GM10847 (cell line): Measurements from ENCODE around the gene DLG2.

ENCODE experiments used
- POLR2A ChIP-seq: IDR thresholded peaks from 2 replicates; pipeline ENCODE4 v1.6.1; 2011; ENCODE audit not compliant: insufficient read length; ENCODE audit errors: extremely low read depth

The DLG2 gene

GRCh38 chr11:84297570-84297969, 1329.6 kb downstream of the DLG2 start:
- TF ChIP-seq POLR2A, result no peak

DNA sequence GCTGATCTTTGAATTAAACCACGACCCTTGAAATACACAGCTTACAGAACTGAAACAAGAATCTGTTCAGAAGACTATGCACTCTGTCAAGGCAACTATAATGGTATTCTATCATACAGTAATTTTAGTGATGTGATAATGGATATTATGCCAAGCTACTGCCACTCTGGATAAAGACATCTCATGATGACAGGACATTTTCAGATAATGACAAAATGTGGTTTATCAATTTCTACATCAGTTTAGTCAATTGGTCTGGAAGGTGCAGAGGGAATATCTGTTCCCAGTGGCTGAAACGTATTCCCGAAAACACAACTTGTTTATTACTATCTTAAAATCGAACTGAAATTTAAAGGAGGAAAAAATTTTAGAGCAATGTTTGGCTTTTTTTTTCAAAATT, 1331.3 kb downstream of the DLG2 start:
- no peak for TF ChIP-seq POLR2A

- TF ChIP-seq POLR2A, result no peak
These were observed 1334.2 kb downstream of the DLG2 start for GRCh38 chr11:84292955-84293354.

- no peak for TF ChIP-seq POLR2A
These were observed 1335.1 kb downstream of the DLG2 start for GRCh38 chr11:84292006-84292405.

- TF ChIP-seq POLR2A, result no peak
These were observed 1336.5 kb downstream of the DLG2 start for GRCh38 chr11:84290647-84291046.

GRCh38 chr11:84289381-84289906, 1337.7 kb downstream of the DLG2 start:
- TF ChIP-seq POLR2A, result no peak

GRCh38 chr11:84273541-84273940, 1353.6 kb downstream of the DLG2 start:
- TF ChIP-seq POLR2A, result no peak

- TF ChIP-seq POLR2A, result no peak
These were observed 1356.7 kb downstream of the DLG2 start for GRCh38 chr11:84270466-84270865.

- no peak for TF ChIP-seq POLR2A
These were observed 1363.1 kb downstream of the DLG2 start for GRCh38 chr11:84264066-84264465.

GRCh38 chr11:84261707-84262106, 1365.4 kb downstream of the DLG2 start:
- TF ChIP-seq POLR2A, result no peak

DNA sequence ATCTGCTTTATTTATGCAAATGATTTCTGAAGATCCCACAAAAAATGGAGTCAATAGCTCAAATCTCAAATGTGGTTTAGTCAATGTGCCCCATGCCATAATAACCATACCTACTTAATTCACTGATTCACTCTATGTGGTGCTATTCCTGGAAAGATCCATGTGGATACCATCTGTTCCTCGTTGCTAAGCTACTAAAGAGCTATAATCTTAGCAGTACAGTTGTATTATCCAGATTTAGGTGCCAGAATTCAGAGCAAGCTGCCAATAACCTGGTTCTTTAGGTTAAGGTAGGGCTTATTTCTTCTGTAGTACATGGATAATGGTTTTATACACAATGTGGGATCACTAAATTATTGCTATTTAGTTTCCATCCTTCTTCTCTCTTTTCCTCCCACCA, 1366.3 kb downstream of the DLG2 start:
- TF ChIP-seq POLR2A, result no peak

DNA sequence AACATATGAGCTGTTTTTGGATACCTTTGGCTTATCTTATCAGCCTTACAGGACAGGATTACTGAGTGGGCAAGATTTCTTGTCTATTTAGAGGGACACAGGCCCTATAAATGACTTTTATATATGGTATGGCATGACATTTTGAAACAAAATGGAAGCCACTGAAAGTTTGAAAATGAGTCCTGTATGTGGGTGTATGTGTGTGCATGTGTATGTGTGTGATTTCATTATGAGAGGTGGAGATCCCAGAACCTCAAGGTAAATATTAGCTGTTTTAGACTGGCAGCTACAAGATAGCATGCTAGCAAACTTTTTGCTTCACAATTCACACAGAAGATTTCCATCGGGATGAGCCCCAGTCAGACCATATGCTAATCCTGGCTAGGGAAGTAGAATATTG, 1370.5 kb downstream of the DLG2 start:
- no peak for TF ChIP-seq POLR2A

- TF ChIP-seq POLR2A, result no peak
These were observed 1371.7 kb downstream of the DLG2 start for GRCh38 chr11:84255483-84255882.

GRCh38 chr11:84250834-84251613, 1376.1 kb downstream of the DLG2 start:
- TF ChIP-seq POLR2A, result no peak

DNA sequence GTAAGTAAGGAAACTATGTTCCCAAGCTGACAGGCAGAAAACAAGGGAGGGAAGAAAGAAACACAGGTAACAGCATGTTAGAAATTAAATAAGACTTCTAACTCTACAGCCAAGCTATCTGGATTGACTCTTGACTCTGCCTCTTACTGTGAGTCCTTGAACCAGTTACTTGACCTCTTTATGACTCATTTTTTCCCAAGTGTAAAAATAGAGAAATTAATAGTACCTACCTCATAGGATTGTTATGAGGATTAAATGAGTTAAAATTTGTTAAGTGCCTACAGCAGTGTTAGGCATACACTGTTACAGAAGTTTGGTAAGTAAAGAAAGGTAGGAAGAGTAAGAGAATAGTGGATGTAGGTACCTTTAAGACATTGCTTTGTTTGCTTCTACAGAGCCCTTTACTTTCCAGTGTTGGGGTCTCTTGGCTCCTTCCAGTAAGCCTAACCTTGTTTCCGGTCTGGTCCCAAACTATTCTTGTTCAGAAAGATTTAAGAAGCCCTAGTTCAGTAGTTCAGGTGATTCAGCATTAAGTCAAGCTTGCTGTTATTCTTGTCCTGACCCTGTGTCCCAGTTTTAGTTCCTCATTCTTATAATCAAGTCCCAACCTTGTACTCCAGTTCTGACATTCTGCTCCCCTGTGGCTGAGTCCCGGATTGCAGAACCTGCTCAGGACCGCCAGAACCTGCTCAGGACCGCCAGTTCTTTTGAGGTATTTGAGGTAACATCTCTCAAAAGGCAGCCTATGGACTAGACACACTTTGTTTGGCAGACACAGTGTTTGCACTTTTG, 1377.6 kb downstream of the DLG2 start:
- TF ChIP-seq POLR2A, result no peak

DNA sequence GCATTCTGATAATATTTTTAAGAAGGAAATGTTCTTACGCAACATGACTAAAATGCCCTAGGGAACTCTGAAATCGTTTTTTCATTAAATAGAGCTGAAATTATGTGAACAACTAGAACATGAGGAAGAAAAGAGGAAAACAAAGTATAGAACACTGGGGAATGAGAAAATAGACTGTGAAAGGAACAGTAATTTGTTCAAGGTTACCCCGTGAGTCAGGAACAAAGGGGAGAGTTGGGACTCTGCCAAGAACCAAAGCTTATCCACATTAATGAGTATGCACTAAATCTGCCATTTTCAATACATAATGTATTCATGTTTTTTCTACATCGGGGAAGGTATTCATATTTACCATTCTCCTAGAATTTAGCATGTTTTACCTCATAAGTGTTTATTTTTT, 1379.2 kb downstream of the DLG2 start:
- no peak for TF ChIP-seq POLR2A

DNA sequence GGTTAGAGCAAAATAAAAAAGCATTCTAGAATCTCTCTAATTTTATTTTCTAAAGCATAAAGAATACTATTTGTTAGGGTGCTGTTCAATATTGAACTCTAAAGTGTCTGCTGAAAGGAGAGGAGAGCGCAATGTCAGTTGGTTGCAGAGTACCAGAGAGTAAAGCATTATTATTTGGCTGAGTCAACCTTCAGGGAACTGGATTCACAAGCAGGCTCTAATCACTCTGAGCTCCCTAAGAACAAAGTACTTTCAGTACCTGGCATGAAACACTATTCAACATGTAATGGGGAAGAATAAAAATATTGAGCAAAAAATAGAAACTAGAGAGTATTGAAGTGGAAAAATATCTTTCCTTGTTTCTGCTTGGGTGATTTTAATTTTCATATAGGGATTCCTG, 1380.0 kb downstream of the DLG2 start:
- no peak for TF ChIP-seq POLR2A
